Astrocyte (in vitro differentiated cells and primary cell): Measurements from ENCODE around the gene NPDC1.

Experiments used
- CTCF ChIP-seq: IDR thresholded peaks from 2 replicates; pipeline ENCODE4 v1.5.1; 2011; ENCODE audit warnings: low read depth, mild to moderate bottlenecking, inconsistent platforms, low read length, moderate library complexity; ENCODE audit not compliant: insufficient read depth
- EZH2 ChIP-seq: IDR thresholded peaks from 2 replicates; pipeline ENCODE4 v1.6.1; 2012; ENCODE audit warnings: mild to moderate bottlenecking, low read length, inconsistent platforms; ENCODE audit not compliant: insufficient read depth

- TF ChIP-seq CTCF: no peak
- TF ChIP-seq EZH2: no peak
These were observed 31.0 kb downstream of the NPDC1 start for GRCh38 chr9:137014776-137015539.
